ENCODE data around the gene C13orf46.

The C13orf46 gene

DNA sequence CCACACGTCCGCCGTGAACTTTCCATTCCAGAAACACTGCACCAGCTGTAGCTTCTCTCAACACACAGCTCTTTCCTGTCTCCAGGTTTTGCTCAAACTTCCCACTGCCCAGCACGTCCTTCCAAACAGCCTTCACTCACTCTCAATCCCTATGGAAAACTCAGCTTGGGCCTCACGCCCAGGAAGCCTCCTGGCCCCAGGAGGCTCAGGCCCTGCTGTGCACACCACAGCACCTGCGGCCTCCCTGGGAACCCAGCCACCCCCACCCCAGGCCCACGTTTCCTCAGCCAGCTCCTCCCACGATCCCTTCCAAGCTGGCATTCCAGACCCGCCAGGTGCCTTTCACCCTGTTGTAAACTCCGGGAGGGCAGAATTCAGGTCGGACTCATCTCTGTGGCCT is 35.2 kb downstream of the C13orf46 start:
- DNase-seq (ENCODE audit: low read depth in 2 of 2) = no peak

DNA sequence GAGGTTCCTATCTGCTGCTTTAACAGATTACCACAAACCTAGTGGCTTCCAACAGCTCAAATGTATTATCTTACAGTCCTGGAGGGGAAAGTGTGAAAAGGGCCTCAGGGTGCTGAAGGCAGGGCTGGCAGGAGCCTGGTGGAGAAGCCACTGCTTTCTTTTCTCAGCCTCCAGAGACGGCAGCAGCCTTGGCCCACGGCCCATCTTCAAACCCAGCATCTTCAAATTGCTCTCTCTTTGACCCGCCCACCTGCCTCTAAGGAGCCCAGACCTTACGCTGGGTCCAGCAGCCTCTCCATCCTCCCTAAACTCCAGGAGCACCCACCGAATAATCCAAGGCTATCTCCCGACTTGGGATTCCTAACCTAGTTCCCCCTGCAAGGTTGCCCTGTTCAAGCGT is 35.6 kb downstream of the C13orf46 start:
- DNase-seq (ENCODE audit: low read depth in 2 of 2) = no peak

DNA sequence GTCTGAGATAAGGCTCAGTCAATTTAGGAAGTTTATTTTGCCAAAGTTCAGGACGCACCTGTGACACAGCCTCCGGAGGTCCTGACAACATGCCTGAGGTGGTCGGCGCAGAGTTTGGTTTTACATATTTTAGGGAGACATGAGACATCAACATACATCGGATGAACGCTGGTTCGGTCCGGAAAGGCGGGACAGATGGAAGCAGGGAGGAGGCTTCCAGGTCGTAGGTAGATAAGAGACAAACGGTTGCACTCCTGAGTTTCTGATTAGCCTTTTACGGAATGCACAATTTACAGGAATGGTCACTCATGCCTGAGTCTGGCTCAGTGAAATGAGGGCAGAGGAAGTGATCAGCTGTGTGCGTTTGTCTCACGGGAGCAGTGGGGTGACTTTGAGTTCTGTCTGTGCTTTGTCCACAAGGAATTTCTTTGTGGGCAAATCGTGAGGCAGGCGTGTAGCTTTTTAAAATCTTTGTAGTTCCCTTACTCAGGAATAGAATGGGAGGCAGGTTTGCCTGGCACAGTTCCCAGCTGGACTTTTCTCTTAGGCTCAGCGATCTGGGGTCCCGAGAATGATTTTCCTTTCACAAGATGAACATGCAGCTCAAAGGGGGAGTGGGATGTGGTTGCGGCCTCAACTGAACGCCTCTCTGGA is 36.2 kb downstream of the C13orf46 start:
- DNase-seq (ENCODE audit: low read depth in 2 of 2) = no peak

DNA sequence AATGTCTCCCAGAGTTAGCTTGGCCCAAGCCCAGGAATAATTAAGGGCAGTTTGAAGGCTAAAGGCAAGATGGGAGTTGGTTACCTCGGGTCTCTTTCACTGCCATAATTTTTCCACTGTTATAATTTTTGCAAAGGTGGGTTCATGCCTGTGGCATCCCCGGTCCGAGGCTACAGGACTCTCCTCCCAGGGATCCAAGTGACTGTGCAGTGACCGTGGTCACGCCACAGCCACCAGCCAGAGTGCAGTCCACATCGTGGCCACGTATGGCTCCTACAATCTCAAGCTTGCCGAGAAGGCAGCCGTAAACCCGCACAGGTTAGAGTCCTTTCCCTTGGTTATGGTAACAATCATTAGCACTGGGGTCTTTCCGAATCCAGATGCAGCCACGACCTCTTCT is 36.8 kb downstream of the C13orf46 start:
- DNase-seq (ENCODE audit: low read depth in 2 of 2) = no peak

DNA sequence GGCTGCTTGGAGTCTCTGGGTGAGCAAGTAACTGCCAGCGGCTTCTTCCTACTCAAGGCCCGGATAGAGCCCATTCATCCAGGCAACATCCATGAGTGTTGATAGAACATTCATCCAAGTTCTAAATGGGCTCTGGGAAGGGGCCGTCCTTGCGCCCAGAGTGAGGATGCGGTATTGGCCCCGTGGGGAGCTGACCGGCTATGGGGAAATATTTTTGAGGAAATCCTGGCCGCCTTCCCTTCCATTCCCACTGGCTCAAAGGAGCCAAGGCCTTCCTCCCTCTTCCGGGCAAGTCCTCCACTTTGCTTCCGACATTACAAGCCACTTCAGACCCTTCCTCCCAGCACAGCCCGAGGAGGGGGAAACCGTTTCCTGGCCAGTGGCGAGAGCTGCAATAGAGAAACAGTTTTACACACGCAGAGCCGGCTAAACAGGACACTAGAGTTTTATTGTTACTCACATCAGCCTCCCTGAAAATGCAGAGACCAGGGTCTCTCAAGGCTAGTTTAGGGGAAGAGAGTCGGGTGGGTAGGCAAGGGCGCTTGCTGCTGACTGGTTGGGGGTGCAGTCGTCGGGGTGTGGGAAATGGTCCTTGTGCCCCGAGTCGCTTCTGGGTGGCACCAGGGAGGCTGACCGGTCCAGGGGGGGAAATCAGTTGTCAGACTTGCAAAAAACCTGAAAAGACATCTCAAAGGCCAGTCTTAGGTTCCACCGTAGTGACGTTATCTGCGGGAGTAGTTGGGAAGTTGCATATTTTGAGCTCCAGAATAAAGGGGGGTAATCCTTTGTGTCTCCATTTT is 37.5 kb downstream of the C13orf46 start:
- DNase-seq (ENCODE audit: low read depth in 2 of 2) = no peak

DNA sequence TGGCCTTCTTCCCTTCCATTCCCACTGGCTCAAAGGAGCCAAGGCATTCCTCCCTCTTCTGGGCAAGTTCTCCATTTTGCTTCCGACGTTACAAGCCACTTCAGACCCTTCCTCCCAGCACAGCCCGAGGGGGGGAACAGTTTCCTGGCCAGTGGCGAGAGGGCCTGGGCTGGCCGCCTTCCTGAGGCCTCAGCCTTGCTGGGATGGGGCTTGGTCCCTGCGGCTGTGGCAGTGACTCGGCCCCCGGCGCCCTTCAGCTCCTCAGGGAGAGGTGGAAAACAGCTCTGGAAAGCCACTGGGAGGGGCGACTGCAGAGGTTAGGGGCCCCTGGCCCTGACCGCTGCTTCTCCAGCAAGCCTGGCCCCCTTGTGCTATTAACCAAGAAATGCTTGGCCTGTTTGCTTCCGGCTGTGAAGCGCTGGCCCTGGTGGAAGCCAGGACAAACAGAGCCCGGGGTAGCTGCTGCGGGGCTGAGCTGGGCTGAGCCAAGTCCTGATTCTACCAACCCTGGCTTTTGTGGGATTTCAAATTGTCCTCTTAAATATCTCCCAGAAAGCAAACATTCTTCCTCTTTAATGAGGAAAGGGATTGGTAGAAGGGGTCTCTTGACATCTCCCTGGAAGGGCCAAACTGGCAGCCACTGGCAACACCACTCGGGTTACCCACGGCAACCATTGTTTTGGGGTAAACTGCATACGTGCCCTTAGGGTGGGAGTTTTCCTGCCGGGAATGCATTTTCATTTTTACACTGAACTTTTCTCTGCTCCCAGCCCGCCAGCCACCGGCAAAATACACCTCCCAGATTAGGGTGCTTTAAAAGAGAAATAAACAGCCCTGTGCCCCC is 38.7 kb downstream of the C13orf46 start:
- DNase-seq (ENCODE audit: low read depth in 2 of 2) = no peak

DNA sequence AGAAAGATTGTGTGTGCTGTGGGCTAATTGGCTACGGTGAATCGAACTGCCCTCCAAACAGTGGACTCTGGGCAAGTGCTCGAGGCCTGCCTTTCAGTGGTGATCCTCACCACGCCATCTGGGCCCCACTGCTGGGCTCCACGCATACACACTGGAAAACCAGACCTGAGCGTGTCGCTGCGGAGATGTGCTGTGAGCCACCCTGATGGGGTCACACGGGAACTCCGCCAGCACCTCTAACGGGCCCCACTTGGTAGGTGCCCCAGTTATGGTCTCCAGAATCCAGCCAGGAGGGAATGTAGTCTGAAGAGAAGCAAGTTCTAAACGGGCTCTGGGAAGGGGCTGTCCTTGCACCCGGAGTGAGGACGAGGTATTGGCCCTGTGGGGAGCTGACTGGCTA is 39.3 kb downstream of the C13orf46 start:
- no peak for DNase-seq (ENCODE audit: low read depth in 2 of 2)

DNA sequence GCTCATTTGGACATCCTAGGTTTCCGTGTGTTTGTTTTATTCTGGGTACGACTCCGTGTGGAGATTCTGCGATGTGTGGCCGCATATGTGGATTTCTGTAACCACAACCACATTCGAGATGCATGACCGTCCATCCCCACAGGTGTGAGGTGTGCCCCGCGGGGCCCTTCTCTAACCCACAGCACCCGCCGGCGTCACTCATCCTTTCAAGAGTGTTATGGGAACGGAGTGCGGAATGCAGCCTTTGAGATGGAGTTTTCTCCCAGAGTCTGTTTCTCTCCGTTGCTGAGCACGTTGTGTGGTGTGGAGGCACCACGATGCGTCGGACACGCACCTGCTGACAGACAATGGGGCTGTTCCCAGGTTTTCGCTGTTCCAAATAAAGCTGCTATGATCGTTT is 40.0 kb downstream of the C13orf46 start:
- no peak for DNase-seq (ENCODE audit: low read depth in 2 of 2)

DNA sequence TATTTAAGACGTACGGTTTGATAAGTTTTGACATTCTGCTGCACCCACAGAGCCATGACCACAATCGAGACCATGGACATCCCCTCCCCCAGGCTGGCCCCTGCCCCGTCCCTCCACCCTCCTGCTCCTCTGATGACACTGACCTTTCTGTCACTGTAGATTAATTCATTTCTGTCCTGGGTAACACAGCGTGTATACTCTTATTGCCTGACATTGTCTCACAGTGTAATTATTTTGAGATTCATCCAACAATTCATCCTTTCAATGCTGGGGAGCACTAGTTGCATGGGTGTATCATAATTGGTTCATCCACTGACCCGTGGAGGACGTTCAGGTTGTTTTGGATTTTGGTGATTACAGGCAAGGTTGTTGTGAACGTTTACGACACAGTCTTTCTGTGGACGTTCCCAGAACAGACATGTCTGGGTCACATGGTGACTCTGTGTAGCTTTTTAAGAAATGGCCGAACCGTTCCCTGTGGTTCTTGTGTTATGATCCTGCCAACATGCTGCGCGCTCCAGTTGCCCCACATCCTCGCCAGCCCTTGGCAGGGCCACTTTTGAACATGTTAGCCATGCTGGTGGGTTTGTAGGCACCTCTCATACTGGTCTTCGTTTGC is 41.9 kb downstream of the C13orf46 start:
- no peak for DNase-seq (ENCODE audit: low read depth in 2 of 2)

DNA sequence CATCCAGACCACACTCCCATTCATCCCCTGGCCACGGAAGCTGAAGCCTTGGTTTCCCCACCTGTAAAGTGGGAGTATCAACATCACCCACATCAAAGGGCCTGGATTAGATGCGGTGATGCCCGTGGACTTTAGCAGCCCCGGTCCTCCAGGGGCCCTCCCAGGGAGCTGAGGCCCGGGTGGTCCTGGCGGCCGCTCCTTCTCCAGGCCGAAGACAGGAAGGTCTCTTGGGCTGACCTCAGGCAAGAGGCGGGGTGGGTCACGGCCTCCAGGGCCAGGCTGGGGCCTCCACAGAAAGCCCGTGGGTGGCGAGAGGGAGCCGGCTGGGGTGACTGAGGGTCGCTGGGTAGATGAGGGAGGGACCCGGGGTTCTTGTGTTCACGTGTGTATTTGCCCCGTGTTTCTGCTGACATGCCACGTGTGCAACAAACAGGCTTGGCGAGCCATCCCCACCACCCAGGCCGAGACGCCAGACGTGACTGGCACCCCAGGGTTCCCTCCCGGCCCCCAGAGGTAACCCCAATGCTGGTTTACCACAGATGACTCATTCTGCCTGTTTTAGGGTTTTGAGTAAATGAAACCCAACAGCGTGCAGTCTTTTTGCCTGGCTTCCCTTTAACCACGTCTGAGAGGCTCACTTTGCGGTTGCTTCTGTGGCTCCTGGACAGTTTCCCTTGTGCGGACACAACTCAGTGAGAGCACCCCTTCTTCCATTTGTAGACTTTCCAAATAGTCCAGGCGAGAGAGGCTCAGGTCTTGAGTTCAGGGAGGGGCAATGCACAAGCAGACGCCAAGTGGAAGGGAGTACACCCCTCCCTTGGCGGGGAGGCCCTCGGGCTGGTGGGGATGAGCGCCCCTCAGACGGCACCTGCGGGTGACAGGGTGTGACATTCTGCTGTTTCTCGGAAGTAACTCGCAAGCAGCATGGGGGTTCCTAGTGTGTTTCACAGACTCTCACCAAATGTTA is 42.9 kb downstream of the C13orf46 start:
- peak in 1 of 2 donors; percentile 11 for DNase-seq (ENCODE audit: low read depth in 2 of 2)

DNA sequence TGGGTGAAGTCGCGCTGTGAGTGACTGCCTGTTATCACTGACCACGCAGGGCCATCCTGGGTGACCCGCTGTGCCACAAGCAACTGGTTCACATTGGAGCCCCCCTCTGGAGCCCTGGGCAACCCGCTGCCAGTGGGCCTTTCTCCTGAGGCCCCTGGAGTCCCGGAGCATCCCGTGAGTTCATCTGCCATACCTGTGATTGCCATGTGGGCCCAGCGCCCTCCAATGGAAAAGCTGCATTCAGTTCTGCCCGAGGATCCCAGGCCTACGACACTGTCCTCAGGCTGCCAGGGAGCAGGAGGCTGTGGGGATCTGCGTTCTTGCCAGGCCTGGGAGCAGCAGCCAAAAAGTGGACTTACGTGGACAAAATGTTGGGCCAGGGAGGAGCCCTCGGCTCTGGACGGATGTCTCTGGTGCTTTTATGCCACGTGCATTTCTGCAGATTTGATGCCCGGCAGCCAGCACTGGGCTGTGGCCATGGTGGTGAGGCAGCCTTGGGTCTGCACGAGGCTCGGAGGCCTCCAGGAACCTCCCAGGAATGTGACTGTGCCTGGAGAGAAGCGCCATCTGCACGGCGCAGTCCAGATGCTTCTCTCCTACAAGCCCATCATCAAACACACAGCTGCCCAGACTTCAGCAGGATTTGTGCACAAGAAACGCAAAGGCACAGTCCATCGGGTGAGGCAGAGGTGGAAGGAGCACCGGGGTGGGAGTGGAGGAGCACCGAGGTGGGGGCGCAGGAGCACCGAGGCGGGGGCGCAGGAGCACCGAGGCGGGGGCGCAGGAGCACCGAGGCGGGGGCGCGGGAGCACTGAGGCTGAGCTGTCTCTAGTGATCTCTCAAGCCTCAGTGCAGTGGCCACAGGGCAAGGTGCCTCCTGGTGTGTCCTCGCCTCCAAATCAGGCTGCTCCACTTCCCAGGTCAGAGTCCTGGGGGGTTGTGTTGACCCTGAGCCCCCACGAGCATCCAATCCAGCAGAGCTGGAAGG is 44.0 kb downstream of the C13orf46 start:
- no peak for DNase-seq (ENCODE audit: low read depth in 2 of 2)

DNA sequence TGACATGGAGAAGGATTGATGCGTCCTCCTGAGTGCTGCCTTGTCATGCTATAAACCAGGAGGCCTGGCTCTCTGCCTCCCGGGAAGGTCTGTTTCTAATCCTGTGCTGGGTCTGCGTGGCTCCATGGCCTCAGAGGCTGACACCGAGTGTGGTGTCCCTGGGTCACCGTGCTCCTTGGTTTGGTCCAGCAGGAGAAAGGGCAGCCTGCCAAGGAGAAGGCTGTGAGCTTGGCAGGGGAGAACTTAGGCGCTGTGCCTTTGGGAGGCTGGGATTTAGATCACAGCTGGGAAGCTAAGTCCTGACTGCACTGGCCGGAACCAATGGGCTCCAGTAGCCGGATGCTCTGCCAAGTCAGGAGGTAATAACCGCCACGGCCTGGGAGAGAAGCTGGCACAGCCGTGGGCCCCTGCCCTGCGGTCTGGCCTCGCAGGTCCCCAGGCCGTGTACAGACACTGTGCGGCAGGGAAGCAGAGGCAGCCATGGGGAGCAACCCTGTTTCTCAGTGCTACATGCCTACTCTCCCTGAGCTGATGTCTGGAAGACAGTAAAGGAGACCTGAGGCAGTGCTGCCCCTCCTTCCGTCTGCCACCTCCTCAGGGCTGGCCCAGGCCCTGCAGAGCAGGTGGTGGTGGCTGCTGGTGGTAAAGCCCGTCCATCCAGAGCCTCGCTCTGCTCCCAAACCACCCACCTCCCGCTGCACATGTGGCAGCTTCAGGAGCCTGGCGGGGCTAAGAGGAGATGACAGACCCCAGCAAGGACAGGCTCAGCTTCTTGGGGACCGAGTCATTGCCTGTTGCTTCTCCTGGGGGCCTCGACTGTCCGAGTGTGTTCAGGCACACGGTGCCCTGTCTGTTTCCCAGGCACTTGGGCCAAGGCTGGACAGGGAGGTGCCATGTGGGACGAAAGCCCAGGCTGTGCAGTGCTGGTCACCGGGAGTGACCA is 44.9 kb downstream of the C13orf46 start:
- DNase-seq (ENCODE audit: low read depth in 2 of 2) = no peak

DNA sequence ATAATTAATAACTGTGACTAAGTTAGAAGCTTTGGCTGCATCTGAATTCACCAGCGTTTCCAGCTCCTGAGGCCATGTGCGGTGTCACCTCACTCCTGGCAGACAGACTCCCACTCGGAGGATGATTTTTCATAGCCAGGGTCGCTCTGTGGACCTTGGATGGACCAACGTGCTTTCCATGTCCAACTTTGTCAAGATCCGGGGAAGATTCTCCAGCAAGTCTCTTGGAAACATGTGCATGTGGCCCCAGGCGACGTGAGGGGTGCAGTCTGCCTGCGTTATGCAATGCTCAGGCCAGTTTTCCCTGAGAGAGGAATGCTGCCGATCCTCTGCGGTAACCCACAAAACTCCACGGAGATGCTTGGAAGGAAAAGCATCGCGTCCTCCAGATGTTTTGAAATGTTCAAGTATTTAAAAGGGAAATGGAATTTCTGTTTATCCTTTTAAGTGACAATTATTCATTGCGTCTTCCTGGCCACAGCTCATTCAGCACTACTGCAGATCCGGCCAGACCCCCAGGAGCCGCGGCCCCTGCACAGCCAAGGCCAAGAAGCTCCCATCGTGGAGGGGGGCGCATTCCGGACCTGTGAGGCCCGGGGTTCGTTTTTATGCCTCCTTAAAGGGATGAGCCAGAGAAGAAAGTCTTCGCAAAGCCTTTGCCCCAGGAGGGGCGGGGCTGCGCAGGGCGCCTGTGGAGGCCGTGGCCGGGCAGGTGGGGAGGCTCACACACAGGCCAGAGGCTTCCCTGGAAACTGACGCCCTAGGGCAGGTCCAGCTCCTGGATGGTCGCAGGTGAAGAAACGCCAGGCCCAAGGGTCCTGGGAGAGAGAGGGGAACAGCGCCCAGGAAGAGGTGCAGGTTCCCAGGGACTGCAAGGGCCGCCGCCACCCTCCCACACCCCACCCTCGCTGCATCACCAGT is 46.0 kb downstream of the C13orf46 start:
- DNase-seq (ENCODE audit: low read depth in 2 of 2) = no peak

DNA sequence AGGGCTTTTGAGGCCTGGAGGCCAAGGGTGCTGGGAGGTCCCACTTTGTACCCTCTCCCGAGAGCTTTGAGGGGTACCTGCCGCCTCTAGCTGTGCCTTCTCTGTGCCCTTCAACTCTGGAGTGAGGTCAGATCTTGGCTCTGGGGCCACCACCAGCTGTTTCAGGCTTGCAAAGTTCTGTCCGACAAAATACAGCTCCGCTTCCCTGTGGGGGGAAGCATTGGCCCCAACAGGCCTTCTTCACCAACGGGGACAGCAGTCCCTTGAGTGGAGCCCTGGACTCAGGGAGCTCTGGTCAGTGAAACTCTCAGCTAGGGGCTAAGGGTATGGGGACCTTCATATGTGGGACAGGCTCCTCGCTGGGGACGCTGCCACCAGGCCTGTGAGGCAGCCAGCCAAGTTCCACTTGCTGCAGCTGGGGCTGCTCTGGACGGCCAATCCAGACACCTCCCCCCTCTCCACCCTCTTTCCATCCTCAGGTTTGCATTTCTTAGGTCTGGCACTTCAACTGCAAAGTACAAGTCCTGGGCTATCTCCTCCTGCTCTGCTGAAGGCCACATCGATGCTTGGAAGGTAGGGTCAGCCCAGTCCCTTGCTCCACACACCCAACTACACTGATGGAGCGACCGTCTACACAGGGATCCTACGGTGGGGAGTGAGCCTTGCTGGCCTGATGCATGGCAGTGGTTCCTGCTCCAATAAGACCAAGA is 46.8 kb downstream of the C13orf46 start:
- no peak for DNase-seq (ENCODE audit: low read depth in 2 of 2)

DNA sequence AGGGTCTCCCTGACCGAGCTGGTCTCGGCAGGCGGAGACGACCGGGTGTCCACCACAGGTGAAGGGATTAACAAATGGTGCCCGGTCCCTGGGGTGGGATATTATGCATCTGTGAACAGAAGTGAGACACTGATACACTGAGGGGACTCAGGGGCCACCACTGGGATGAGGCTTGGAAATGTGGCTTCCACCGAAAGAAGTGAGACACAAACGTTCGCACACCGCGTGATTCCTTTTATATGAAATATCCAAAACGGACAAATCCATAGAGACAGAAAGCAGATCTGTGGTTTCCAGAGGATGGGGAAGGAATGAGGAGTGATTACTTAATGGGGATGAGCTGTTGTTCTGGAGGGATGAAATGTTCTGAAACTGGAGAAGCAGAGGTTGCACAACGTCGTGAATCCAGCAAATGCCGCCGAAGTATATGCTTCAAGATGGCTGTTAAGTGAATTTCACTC is 47.5 kb downstream of the C13orf46 start:
- DNase-seq (ENCODE audit: low read depth in 2 of 2) = no peak

DNA sequence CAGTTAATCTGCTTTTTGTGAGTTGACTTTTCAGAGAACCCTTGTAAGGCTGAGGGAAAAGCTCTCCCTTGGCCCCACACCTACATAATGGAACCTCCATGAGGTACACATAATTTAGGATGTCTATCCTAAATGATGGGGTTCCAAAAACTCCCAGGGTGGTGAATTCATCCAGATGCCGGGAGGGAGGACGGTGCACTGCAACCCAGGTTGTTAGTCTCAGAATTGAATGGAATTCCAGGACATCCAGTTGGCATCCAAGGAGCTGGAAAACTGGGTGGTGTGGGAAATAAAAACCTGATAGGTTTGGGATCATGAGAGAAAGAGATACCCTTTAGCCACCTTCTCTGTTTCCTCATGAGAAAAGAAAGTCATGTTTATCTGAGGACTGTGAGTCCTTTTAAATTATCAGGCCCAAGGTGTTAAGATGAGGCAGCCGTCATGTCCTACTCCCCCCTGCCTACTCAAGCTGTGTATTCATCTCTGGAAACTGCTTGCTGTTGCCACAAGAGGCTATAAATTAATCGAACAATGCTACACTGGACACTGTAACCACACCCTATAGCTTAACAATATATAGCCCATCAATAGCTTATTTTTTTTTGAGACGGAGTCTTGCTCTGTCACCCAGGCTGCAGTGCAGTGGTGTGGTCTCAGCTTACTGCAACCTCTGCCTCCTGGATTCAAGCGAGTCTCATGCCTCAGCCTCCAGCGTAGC is 49.5 kb downstream of the C13orf46 start:
- no peak for DNase-seq (ENCODE audit: low read depth in 2 of 2)
